C4-2B (cell line): ENCODE measurements around the gene DUSP12.

Experiments
- H3K27ac ChIP-seq: fragments of 450-650 bp; 2 replicates; pipeline ENCODE4 v1.5.1; 2017
- ZFX ChIP-seq: fragments of 450-650 bp; IDR thresholded peaks from 2 replicates; pipeline ENCODE4 v1.6.1; 2017
- TF ChIP-seq, protein P1 (sequence below): fragments of 450-650 bp; conservative IDR thresholded peaks from 2 replicates; pipeline ENCODE4 v1.5.1; 2017; ENCODE audit warnings: mild to moderate bottlenecking

Gene DUSP12

DNA sequence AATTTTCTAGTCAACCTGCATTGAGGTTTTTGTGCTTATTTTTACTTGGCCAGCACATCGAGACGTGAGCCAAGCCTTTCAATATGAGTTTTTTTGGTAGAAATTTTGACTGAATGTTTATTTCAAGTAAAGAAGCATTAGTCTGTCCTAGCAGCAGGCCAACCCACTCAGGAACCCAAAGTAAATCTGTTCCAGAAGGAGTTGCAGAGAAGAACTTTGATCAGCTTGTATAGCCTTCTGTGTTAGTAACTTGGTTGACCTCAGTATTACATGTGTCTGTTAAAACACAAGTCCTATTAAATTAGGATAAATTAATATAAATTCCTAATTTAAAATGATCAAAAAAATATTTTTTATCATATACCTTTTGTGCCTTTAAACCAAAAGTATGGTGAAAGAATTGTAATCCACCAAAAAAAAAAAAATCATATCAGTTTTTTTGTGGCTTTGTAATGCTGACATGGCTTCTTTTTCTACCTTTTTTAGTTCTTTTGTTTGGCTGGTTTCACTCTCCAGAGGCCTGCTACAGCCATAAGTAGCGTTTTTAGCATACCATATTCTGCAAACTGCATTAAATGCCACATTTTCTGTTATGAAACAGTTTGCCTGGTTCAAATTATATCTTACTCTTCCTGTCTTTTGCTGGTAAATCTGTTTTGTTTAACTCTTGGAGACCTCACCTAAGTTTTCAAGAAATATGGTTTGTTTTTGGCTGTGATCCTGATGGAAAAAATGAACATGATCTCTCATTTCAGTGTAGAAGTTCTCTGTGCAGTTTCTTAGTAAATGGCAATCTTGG is 56.0 kb downstream of the DUSP12 start:
- no peak for TF ChIP-seq ZFX
- TF ChIP-seq, protein P1, sequence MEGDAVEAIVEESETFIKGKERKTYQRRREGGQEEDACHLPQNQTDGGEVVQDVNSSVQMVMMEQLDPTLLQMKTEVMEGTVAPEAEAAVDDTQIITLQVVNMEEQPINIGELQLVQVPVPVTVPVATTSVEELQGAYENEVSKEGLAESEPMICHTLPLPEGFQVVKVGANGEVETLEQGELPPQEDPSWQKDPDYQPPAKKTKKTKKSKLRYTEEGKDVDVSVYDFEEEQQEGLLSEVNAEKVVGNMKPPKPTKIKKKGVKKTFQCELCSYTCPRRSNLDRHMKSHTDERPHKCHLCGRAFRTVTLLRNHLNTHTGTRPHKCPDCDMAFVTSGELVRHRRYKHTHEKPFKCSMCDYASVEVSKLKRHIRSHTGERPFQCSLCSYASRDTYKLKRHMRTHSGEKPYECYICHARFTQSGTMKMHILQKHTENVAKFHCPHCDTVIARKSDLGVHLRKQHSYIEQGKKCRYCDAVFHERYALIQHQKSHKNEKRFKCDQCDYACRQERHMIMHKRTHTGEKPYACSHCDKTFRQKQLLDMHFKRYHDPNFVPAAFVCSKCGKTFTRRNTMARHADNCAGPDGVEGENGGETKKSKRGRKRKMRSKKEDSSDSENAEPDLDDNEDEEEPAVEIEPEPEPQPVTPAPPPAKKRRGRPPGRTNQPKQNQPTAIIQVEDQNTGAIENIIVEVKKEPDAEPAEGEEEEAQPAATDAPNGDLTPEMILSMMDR = no peak
- H3K27ac ChIP-seq = no peak overlapping the region
